RWPE2 (cell line): ENCODE data around the gene FAM3A.

Source experiments
- ATAC-seq: fragments of 200-7000 bp; cut with Tn5 transposase; 3 replicates; pipeline ENCODE4 v1.9.1; 2021; ENCODE audit warnings: low read depth
- DNase-seq: peaks from one replicate; pipeline ENCODE4 v3.0.0-alpha.2; 2020; ENCODE audit warnings: low spot score
- H3K27ac ChIP-seq: fragments of 450-650 bp; 2 replicates; pipeline ENCODE4 v1.5.1; 2017; ENCODE audit warnings: mild to moderate bottlenecking; ENCODE audit not compliant: poor library complexity, severe bottlenecking
- H3K27me3 ChIP-seq: fragments of 250-450 bp; sonication (Bioruptor Pico); 2 replicates; pipeline ENCODE4 v1.5.1; 2021; ENCODE audit warnings: mild to moderate bottlenecking, moderate library complexity; ENCODE audit not compliant: insufficient read depth, poor library complexity, severe bottlenecking
- H3K36me3 ChIP-seq: fragments of 250-450 bp; sonication (Bioruptor Pico); 2 replicates; pipeline ENCODE4 v1.5.1; 2020; ENCODE audit warnings: low read depth, mild to moderate bottlenecking, moderate library complexity
- H3K4me1 ChIP-seq: fragments of 250-450 bp; sonication (Bioruptor Pico); 2 replicates; pipeline ENCODE4 v1.5.1; 2021; ENCODE audit warnings: mild to moderate bottlenecking, moderate library complexity; ENCODE audit not compliant: insufficient read depth, poor library complexity, severe bottlenecking
- H3K4me3 ChIP-seq: fragments of 250-450 bp; sonication (Bioruptor Pico); 2 replicates; pipeline ENCODE4 v1.5.1; 2021; ENCODE audit warnings: mild to moderate bottlenecking, moderate library complexity; ENCODE audit not compliant: severe bottlenecking
- H3K9me3 ChIP-seq: fragments of 250-450 bp; sonication (Bioruptor Pico); 2 replicates; pipeline ENCODE4 v1.5.1; 2021; ENCODE audit warnings: mild to moderate bottlenecking, moderate library complexity; ENCODE audit not compliant: severe bottlenecking
- TF ChIP-seq, protein P1 (sequence below): fragments of 450-650 bp; IDR thresholded peaks from one replicate; pipeline ENCODE4 v1.5.1; 2017; ENCODE audit warnings: mild to moderate bottlenecking, moderate library complexity; ENCODE audit not compliant: poor library complexity, severe bottlenecking

Gene FAM3A

DNA sequence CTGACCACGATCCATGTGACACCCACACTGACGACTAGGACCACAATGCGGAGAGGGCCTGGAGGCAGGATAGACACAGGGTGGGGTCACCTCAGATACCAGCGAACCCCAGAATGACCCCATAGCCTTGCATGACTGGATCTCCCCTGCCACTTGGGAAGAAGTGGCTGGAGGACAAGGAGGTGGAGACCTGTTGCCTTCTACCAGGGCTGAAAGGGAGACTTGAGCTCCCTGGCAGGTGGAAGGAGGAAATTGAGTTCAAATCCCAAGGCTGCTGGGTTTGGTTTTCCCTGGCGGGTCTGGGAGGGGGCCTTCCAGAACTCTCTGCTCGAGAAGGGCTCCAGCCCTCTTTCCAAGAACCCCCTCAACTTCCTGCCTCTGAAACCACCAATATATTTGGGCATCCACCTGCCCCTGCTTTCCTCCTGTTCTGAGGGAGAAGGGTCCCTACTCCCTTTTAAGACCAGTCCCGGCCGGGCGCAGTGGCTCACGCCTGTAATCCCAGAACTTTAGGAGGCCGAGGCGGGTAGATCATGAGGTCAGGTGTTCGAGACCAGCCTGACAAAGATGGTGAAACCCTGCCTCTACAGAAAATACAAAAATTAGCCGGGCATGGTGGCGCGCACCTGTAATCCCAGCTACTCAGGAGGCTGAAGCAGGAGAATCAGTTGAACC lies 3.0 kb downstream of the FAM3A start:
- ATAC-seq, result no peak
- TF ChIP-seq, protein P1, sequence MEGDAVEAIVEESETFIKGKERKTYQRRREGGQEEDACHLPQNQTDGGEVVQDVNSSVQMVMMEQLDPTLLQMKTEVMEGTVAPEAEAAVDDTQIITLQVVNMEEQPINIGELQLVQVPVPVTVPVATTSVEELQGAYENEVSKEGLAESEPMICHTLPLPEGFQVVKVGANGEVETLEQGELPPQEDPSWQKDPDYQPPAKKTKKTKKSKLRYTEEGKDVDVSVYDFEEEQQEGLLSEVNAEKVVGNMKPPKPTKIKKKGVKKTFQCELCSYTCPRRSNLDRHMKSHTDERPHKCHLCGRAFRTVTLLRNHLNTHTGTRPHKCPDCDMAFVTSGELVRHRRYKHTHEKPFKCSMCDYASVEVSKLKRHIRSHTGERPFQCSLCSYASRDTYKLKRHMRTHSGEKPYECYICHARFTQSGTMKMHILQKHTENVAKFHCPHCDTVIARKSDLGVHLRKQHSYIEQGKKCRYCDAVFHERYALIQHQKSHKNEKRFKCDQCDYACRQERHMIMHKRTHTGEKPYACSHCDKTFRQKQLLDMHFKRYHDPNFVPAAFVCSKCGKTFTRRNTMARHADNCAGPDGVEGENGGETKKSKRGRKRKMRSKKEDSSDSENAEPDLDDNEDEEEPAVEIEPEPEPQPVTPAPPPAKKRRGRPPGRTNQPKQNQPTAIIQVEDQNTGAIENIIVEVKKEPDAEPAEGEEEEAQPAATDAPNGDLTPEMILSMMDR, result no peak
- no peak for DNase-seq
- no peaks in the 10 kb centered on the region for H3K9me3 ChIP-seq
- H3K4me3 ChIP-seq, result no peak overlapping the region
- H3K27ac ChIP-seq, result no peak overlapping the region
- no peaks in the 10 kb centered on the region for H3K4me1 ChIP-seq
- H3K27me3 ChIP-seq, result no peaks in the 10 kb centered on the region
- no peaks in the 10 kb centered on the region for H3K36me3 ChIP-seq

DNA sequence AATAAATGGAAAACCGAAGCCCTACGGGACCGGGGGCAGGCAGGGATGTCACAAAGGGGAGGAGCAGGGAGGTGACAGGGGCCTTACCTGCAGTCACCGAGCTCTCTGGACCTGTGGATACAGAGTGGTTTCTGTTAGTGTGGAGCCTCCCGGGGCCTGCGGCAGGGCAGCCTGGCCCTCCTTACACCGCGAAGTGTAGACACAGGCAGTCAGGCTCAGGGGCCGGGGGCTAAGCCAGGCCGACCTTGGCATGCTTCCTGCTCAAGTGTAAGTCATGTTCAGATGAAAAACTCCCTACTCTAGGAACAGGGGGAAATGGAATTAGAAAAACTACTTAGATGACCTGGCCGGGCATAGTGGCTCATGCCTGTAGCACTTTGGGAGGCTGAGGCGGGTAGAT lies 4.3 kb downstream of the FAM3A start:
- Histone ChIP-seq H3K36me3 (no peaks in the 10 kb centered on the region), H3K27me3 (no peaks in the 10 kb centered on the region), H3K4me1 (no peaks in the 10 kb centered on the region), H3K27ac (no peak overlapping the region), H3K9me3 (no peaks in the 10 kb centered on the region), H3K4me3 (no peak overlapping the region)
- TF ChIP-seq, protein P1, result no peak
- ATAC-seq, result no peak
- no peak for DNase-seq

DNA sequence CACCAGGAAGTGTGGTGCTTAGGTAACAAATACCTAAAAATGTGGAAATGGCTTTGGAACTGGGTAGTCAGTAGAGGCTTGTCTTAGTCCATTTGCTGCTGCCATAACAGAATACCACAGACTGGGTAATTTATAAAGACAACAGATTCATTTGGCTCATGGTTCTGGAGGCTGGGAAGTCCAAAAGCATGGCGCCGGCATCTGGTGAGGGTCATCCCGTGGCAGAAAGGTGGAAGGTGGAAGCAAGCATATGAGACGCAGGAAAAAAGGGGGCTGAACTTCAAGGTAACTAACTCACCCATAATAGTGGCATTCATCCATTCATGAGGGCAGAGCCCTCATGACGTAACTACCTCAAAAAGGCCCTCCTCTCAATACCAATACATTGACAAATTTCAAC lies 6.6 kb downstream of the FAM3A start:
- DNase-seq (no peak), ATAC-seq (no peak)
- TF ChIP-seq, protein P1, result no peak
- Histone ChIP-seq H3K36me3 (no peaks in the 10 kb centered on the region), H3K9me3 (no peaks in the 10 kb centered on the region), H3K4me1 (peaks cover 2% of the 10 kb centered on the region), H3K27me3 (no peaks in the 10 kb centered on the region), H3K4me3 (no peak overlapping the region), H3K27ac (no peak overlapping the region)

DNA sequence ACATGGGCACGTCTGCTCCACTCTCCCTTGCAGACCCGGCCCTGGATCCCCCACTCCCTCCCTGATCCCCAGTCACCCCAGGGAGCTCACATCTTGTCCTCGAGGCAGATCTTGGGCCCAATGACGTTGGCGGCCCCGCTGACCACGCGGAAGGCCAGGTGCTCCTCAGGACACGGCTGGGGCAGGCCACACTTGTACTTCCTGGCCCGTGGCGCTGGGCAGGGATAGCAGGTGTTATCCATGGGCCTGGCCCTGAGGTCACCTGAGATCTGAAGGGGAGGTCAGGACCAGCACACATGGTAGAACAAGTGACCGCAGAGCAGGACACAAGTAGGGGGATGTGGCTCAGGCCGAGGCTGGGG lies 7.7 kb downstream of the FAM3A start:
- no peak overlapping the region for H3K4me3 ChIP-seq
- no peaks in the 10 kb centered on the region for H3K36me3 ChIP-seq
- DNase-seq (no peak), ATAC-seq (no peak)
- peaks cover 2% of the 10 kb centered on the region for H3K4me1 ChIP-seq
- no peak overlapping the region for H3K27ac ChIP-seq
- TF ChIP-seq, protein P1, result no peak
- H3K9me3 ChIP-seq, result no peaks in the 10 kb centered on the region
- H3K27me3 ChIP-seq, result no peaks in the 10 kb centered on the region

DNA sequence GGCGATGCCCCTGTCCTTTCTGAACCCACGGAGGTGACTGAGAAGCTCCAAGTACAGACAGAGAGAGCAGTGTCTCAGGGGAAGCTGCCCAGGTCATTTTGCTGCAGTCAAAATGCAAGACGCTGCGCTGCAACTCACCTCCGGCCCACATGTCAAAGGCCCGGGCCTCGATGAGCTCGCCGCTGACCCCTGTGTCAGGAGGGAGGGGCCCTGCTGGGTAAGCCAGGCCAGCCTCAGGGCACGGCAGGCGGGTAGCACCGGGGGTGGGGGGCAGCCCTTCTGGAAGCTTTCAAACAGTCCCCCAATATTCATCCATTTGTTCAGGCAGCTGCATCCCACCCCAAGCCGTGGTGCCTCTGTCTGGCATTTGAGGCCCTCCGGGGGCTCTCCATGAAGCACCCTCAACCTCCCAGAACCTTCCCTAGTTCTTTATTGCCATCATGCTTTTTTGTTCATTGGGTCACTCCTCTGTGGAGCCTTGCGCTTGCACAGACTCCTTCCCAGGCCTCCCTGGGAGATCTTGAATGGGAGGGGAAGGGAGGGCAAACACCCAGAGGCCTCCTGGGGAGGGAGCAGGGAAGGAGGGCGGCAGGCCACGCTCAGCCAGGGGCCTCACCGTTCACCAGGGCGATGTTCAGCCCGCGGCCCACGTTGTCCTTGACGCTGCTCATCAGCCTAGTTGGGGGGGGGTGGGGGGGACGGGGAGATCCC lies 8.2 kb downstream of the FAM3A start:
- no peak overlapping the region for H3K4me3 ChIP-seq
- ATAC-seq (no peak), DNase-seq (no peak)
- no peak overlapping the region for H3K27ac ChIP-seq
- H3K9me3 ChIP-seq, result no peaks in the 10 kb centered on the region
- H3K4me1 ChIP-seq, result peaks cover 2% of the 10 kb centered on the region
- H3K27me3 ChIP-seq, result no peaks in the 10 kb centered on the region
- H3K36me3 ChIP-seq, result no peaks in the 10 kb centered on the region
- TF ChIP-seq, protein P1, result no peak
